Hematopoietic multipotent progenitor cell treated with erythropoietin and hydrocortisone succinate and interleukin-3 and kit ligand, for 6 days (in vitro differentiated cells): Measurements from ENCODE around the gene OTOA.
"Not testable (repeated sequence)": the region's sequence is repeated elsewhere in the genome, so short reads cannot be mapped to it uniquely, and the experiment has no call there.

ENCODE experiments used
- DNase-seq: peaks from one replicate; pipeline ENCODE4 v3.0.0-alpha.2; 2015

Gene OTOA

DNA sequence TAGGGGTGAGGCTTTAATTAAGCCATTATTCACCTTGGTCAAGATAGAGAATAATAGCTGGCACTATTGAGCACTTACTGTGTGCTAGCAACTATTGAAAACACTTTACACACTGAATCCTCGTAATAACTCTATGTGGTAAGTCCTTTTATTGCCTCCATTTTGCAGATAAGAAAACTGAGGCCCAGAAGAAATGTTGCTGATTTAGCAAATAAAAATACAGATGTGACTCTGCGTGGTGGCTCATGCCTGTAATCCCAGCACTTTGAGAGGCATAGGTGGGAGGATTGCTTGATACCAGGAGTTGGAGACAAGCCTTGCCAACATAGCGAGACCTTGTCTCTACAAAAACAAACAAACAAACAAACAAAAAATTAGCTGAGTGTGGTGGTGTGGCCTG is 19.4 kb downstream of the OTOA start:
- no peak for DNase-seq

GRCh38 chr16:21684199-21684598 is 20.4 kb downstream of the OTOA start:
- DNase-seq = peak; percentile 64

DNA sequence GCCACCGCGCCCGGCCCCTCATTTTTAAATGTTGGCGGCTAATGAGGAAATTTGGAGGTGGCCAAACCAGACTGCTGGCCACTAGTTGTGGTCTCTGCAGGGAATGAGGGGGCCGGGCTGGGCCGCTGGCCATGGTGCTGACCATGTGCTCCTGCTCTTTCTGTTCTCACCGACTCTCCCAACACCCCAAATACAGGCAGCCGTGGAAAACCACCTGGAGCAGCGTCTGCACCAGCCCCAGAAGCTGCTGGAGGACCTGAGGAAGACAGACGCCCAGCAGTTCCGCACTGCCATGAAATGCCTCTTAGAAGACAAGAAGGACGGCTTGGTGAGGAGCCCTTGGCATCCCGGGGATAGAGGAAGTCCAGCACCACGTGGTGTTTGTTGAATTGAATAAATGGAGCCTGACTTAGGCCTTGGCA is 21.3 kb downstream of the OTOA start:
- peak; percentile 30 for DNase-seq

DNA sequence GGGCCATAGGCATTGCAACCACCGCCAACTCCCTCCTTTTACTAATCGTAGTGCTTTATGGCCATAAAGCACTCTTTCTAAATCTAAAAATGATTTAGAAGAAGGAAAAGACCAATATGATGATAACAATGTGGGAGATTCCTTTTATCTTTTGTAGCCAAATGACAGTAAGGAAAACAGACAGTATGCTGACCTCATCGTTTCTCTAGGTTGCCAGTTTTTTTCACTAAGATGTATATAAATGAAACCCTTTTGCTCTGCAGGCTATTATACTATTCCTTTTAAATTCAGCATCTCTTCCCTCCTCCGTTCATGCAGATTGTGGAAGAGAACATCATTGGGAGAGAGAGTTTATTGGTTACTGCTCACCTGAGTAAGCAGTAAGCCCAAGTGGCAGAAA is 25.3 kb downstream of the OTOA start:
- DNase-seq = no peak

DNA sequence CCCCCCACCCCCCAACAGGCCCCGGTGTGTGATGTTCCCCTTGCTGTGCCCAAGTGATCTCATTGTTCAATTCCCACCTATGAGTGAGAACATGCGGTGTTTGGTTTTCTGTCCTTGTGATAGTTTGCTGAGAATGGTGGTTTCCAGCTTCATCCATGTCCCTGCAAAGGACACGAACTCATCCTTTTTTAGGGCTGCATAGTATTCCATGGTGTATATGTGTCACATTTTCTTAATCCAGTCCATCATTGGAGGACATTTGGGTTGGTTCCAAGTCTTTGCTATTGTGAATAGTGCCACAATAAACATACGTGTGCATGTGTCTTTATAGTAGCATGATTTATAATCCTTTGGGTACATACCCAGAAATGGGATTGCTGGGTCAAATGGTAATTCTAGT is 27.2 kb downstream of the OTOA start:
- DNase-seq = not testable (repeated sequence)

- no peak for DNase-seq
Measured at GRCh38 chr16:21694609-21695008, 30.8 kb downstream of the OTOA start.

DNA sequence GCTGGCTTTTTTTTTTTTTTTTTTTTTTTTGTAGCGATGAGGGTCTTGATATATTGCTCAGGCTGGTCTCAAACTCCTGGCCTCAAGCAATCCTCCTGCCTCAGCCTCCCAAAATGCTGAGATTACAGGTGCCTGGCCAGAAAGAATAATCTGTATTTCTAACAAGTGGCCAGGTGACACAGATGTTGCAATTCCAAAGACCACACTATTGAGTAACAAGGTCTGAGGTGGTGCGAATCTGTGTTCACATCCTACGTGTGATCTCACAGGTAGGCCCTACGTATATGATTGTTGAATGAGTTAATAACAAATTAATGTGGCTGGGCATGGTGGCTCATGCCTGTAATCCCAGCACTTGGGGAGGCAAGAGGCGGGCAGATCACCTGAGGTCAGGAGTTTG is 33.3 kb downstream of the OTOA start:
- DNase-seq = no peak

- peak; percentile 9 for DNase-seq
Measured at GRCh38 chr16:21698169-21699032, 34.6 kb downstream of the OTOA start.

DNA sequence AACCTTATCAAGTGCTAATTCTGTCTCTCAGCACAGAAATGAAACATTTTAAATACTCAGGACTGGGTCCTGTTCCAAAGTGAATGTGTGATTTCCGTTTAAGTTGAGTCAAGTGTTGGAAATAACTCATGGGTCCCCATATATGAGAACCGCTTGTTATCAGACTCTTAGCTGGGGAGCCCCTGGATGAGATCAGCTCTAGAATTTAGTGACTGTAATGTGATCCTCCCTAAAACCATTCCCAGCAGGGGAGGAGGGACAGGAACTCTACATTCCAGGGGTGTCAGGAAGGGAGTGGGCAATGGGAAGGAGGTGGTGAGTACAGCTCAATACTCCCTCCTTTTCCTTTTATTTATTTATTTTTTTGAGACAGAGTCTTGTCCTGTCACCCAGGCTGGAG is 37.5 kb downstream of the OTOA start:
- no peak for DNase-seq

DNA sequence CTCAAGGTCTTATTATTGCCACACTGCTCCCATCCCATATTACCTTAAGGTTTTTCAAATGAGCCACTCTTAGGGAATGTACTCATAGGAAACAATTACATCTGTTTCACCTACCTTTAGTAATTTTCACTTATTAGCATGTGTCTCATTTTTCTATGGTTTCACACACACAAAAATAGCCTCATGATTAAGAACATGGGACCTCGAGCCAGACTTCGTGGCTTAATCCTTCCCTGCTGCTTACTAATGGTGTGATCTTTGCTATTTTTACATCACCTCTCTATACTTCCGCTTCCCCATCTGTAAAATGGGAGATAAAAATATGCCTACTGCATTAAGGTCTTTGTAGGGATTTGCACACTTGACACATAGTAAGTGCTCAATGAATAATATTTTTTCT is 38.5 kb downstream of the OTOA start:
- DNase-seq = no peak

DNA sequence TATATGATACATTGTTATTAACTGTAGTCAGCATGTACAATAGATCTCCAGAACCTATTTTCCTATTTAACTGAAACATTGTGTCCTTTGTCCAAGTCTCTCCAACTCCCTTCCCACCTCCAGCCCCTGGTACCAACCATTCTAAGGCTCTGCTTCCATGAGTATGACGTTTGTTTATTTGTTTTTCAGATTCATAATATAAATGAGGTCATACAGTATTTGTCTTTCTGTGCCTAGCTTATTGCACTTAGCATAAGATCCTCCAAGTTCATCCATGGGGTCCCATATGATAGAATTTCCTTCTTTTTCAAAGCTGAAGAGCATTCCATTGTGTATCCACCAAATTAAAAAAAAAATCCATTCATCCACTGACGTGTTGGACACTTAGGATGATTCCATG is 39.4 kb downstream of the OTOA start:
- DNase-seq = no peak

GRCh38 chr16:21703589-21704174 is 39.9 kb downstream of the OTOA start:
- no peak for DNase-seq

DNA sequence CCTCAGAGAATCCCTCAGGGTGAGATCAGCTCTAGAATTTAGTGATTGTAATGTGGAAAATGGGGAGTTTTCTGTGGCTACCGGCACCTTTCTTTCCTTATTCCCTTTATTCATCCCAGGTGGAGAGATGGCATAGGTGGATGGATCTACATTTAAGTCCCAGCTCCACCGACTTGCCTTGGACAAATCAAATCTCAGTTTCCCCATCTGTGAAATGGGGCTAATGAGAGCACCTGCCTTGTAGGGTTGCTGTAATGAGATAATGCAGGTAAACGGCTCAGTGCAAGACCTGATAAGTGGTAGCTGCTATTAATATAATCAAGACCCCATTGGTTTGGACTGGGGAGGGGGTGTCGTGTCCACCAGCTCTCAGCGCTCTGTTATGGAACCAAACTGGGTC is 40.5 kb downstream of the OTOA start:
- no peak for DNase-seq

DNA sequence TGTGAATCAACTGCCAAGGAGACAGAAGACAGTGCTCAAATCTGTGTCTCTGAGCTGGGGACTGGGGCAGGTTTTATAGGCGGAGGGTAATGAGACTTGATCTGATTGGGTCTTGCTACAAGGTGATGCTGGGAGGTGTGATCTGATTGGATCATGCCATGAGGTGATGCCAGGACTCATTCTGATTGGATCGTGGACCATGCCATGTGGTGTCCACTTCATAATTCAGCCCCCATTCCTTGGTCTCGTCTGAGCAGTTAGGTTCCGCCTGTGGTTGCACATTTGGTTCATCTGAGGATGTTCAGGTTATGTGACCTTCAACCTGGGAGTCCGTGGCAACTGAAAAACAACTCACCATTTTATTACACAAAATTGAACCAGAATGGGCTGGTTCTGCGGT is 41.0 kb downstream of the OTOA start:
- no peak for DNase-seq

- DNase-seq = peak; percentile 92
Measured at GRCh38 chr16:21708533-21709115, 44.9 kb downstream of the OTOA start.

DNA sequence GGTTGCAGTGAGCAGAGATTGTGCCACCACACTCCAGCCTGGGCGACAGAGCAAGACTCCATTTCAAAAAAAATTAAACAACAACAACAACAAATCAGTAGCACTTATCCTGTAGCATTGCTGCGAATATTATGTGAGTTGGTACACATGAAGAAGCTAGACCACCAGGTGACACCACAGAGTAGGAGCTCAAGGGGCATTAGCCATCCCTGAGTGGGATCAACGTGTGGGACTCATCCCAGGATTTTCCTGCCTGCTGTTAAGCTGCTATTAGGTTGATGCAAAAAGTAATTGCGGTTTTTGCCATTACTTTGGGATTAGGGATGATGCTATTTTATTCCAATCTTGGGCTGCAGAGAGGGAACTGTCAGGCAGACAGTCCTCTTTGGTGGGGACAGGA is 47.2 kb downstream of the OTOA start:
- no peak for DNase-seq

DNA sequence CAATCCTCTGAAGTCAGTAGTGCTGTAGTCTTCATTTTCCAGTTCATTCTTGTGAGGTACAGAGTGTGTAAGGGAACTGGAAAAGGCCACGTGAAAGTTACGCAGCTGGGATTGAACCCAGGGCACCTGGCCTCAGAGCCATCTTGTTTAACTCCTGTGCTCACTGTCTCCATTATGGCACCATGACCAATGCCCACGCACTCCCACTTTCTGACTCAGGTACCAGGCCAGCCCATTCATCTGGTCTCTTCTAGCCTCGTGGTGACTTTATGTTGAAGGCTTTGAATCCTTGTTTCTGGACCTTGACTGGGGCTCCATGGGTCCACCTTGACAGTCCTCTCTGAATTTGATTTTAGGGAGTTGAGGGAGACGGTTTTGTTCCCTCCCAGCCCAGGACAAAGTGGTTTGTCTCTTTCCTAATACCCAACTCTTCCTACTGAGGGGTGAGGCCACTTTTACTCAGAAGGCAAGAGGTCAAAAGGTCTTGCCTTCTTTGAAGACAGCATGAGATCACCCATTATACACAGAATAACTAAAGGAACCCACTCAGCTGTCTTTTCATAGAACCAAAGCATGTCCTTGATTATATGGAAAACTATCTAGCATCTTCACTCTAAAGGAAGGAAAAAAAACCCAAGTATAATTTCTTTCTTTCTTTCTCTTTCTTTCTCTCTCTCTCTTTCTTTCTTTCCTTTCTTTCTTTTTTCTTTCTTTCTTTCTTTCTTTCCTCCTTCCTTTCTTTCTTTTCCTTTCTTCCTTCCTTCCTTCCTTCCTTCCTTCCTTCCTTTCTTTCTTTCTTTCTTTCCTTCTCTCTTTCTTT is 50.0 kb downstream of the OTOA start:
- no peak for DNase-seq

GRCh38 chr16:21714369-21714618 is 50.5 kb downstream of the OTOA start:
- DNase-seq = not testable (repeated sequence)

DNA sequence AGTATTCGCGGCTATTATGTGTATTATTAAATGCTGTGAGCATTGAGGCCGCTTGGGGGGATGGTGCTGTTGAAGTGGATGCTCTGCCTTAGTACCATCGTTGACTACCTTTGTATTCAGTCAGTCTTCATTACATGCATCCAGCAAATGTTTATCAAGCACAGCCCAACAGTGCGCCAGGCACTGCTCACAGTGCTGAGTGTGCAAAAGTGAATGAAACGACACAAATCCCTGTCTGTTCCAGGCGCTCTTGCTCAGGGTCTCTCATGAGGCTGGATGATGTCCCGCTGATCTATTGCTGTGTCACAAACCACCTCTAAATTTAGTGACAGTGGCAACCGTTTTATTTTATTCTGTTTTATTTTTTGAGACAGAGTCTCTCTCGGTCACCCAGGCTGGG is 53.8 kb downstream of the OTOA start:
- no peak for DNase-seq

DNA sequence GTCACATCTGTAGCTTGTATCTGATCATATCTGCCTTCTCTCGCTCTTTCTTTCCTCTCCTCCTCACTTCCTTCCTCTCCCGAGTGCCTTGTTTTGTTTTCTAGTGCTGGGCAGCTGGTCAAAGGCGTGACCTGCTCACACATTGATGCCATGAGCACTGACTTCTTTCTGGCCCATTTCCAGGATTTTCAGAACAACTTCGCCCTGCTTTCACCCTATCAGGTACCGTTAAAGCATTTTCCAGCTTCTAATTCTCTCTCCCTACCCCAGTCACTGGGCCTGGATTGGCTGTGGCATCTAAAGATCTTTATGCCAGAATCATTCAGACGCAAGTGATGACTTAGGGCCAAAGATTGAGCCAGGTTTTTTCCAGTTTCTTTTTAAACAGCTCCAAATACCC is 55.5 kb downstream of the OTOA start:
- DNase-seq = no peak

- no peak for DNase-seq
Measured at GRCh38 chr16:21720533-21720932, 56.8 kb downstream of the OTOA start.

DNA sequence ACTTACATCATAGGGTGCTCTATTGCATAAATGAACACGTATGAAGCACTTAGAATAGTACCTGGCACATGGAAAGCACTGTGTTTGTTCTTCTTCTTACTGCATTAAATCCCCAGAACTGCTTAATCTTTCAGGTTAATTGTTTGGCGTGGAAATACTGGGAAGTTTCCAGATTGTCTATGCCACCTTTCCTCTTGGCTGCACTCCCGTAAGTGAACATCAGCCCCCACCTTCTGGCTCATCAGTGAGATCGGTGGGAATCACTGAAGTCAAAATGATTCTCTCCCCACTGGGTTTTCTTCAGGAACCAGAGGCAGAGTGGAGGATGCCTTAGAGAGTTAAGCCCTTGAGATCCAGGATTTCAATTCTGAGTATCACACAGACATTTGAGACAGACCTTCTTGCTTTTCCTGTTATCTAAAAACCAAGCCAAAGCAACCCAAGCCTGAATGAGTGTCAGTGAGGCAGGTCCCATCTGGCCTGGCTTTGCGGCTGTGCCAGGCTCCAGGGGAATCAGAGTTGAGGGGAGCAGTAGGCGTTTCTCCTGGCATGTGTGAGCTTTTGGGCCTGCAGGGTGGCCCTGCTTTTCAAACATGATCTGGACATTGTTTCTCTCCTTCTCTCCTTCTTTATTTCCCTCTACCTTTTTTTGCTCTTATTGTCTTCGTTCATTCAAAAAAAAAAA is 59.1 kb downstream of the OTOA start:
- DNase-seq = no peak

GRCh38 chr16:21723532-21723931 is 59.8 kb downstream of the OTOA start:
- DNase-seq = no peak
